Neural crest cell (in vitro differentiated cells): ENCODE data around the gene ERVH48-1. TPM values are rescaled to one million over a fixed set of nuclear protein-coding genes. Genes with fewer than 3 reads are reported as not detected.
A peak's percentile ranks its signal among the peaks of the same experiment; 100 is the strongest.
"Not testable (repeated sequence)": the region's sequence is repeated elsewhere in the genome, so short reads cannot be mapped to it uniquely, and the experiment has no call there.

Experiments used
- DNase-seq: peaks from one replicate; pipeline ENCODE4 v3.0.0; 2021; ENCODE audit warnings: low read depth, mixed read lengths, low spot score
- H3K27ac Mint-ChIP-seq: one replicate; pipeline ENCODE4 v1.8.0; 2021; ENCODE audit warnings: mild to moderate bottlenecking, mixed read lengths; ENCODE audit not compliant: unreplicated experiment
- H3K27me3 Mint-ChIP-seq: 2 replicates; pipeline ENCODE4 v1.8.0; 2021; ENCODE audit warnings: low read depth, mild to moderate bottlenecking, mixed read lengths
- H3K36me3 Mint-ChIP-seq: 2 replicates; pipeline ENCODE4 v1.8.0; 2021; ENCODE audit warnings: low read depth, mild to moderate bottlenecking, mixed read lengths
- H3K4me1 Mint-ChIP-seq: 2 replicates; pipeline ENCODE4 v1.8.0; 2021; ENCODE audit warnings: mixed read lengths
- H3K4me3 Mint-ChIP-seq: one replicate; pipeline ENCODE4 v1.8.0; 2021; ENCODE audit warnings: mild to moderate bottlenecking, mixed read lengths
- H3K9me3 Mint-ChIP-seq: 2 replicates; pipeline ENCODE4 v1.8.0; 2021; ENCODE audit warnings: mixed read lengths
- total RNA-seq: library from RNA; stranded (reverse); gene quantifications from 2 replicates; pipeline ENCODE4 v1.2.1, GENCODE V29; 2021
- TF ChIP-seq, protein P1 (sequence below): fragments of 200-600 bp; sonication (generic); conservative IDR thresholded peaks from 2 replicates; pipeline ENCODE4 v1.5.0; 2021; ENCODE audit warnings: antibody characterized with exemption, mild to moderate bottlenecking

Gene ERVH48-1
- total RNA-seq, 1 donor from 2014 or later: not detected

DNA sequence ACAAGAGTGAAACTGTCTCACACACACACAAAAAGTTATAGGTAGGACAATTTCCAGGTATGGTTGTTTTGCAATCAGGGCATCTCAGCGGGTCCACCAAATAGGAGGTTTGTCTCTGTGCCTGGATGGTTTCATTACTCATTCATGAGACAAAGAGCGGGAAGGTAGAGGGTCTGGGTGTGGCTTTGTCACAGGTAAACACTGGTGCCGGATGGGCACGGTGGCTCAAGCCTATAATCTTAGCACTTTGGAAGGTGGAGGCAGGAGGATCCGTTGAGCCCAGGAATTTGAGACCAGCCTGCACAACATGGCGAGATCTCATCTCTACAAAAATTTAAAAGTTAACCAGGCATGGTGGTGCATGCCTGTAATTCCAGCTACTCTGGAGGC, 16.3 kb upstream of the ERVH48-1 start:
- DNase-seq: no peak
- Mint-ChIP-seq H3K9me3 (no peaks in the 10 kb centered on the region), H3K4me1 (peaks cover 4% of the 10 kb centered on the region), H3K27me3 (no peaks in the 10 kb centered on the region), H3K36me3 (no peaks in the 10 kb centered on the region), H3K27ac (no peak overlapping the region), H3K4me3 (no peak overlapping the region)
- TF ChIP-seq, protein P1, sequence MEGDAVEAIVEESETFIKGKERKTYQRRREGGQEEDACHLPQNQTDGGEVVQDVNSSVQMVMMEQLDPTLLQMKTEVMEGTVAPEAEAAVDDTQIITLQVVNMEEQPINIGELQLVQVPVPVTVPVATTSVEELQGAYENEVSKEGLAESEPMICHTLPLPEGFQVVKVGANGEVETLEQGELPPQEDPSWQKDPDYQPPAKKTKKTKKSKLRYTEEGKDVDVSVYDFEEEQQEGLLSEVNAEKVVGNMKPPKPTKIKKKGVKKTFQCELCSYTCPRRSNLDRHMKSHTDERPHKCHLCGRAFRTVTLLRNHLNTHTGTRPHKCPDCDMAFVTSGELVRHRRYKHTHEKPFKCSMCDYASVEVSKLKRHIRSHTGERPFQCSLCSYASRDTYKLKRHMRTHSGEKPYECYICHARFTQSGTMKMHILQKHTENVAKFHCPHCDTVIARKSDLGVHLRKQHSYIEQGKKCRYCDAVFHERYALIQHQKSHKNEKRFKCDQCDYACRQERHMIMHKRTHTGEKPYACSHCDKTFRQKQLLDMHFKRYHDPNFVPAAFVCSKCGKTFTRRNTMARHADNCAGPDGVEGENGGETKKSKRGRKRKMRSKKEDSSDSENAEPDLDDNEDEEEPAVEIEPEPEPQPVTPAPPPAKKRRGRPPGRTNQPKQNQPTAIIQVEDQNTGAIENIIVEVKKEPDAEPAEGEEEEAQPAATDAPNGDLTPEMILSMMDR: no peak

DNA sequence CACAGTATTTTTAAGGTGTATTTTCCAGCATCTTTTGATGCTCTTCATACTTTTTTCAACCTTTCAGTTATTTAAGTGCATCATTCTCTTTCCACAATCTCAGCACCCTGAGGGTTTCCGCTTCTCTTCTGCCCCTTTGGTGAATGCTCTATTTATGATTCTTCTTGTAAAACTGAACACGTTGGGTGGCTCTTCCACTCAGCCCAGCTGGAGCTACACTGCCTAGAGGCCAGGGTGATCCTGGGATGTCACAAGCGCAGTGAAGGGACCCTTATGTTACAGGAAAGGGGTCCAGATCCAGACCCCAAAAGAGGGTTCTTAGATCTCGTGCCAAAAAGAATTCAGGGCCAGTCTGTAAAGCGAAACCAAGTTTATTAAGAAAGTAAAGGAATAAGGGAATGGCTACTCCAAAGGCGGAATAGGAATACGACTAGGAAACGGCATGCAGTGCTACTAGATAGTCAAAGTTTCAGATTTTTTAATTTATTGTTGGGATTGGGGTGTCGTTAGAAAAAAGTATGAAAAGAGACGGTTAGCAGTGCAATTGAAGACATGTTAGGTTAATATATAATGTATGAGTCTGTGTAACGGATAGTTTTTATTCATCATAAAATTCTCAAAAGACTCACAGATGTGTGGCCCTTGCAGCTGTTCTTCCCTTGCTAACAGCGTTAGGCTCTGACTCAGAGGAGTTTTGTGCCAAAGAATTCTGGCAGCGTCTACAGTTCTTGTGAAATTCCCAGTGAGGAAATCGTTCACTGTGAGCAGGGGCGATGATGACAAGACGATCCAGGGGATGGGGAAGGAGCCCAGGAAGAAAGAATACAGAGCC, 14.4 kb upstream of the ERVH48-1 start:
- Mint-ChIP-seq H3K27me3 (no peaks in the 10 kb centered on the region), H3K27ac (no peak overlapping the region), H3K4me3 (no peak overlapping the region), H3K9me3 (no peaks in the 10 kb centered on the region), H3K36me3 (no peaks in the 10 kb centered on the region), H3K4me1 (no peaks in the 10 kb centered on the region)
- TF ChIP-seq, protein P1: no peak
- no peak for DNase-seq

DNA sequence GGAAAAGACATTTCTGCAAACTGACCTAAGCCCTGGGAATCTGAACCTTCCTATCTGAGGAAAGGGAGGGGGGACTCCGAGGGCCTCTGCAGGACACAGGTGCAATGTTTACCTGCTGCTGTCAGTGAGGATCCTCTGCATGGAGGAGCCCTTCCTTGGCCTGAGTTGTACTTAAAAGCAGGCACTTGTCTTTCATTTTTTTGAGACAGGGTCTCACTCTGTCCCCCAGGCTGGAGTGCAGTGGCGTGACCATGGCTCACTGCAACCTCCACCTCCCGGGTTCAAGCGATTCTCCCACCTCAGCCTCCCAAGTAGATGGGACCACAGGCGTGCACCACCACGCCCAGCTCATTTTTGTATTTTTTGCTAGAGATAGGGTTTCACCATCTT, 13.2 kb upstream of the ERVH48-1 start:
- H3K9me3 Mint-ChIP-seq, DNase-seq, H3K4me1 Mint-ChIP-seq, H3K4me3 Mint-ChIP-seq, H3K27me3 Mint-ChIP-seq, H3K36me3 Mint-ChIP-seq, H3K27ac Mint-ChIP-seq: not testable (repeated sequence)

DNA sequence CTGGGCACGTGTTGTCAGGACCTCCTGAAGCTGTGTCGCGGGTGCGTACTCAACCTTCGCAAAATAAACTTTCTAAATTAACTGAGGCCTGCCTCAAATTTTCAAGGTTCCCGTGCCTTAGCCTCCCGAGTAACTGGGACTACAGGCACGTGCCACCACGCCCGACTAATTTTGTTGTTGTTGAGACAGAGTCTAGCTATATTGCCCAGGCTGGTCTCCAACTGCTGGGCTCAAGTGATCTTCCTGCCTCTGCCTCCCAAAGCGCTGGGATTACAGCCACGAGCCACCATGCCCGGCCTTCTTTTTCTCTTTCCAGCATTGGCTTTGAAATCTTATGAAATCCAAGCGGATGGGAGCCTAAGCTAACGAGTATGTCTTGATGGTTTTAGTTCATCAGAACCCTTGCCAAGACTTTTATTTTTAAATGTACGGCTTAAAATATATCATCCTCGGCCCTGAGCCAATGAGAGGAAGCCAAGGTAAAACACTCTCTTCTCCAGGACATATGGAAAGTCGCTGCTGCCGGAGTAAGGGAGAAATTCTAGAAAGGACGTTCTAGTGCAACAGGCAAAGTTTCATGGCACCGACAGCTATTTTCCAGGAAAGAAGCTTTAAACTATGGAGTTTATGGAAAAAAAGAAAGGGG, 12.7 kb upstream of the ERVH48-1 start:
- TF ChIP-seq, protein P1: no peak
- H3K36me3 Mint-ChIP-seq: no peaks in the 10 kb centered on the region
- H3K27me3 Mint-ChIP-seq: no peaks in the 10 kb centered on the region
- no peak overlapping the region for H3K27ac Mint-ChIP-seq
- H3K9me3 Mint-ChIP-seq: no peaks in the 10 kb centered on the region
- H3K4me3 Mint-ChIP-seq: no peak overlapping the region
- peaks cover 1% of the 10 kb centered on the region for H3K4me1 Mint-ChIP-seq
- no peak for DNase-seq

DNA sequence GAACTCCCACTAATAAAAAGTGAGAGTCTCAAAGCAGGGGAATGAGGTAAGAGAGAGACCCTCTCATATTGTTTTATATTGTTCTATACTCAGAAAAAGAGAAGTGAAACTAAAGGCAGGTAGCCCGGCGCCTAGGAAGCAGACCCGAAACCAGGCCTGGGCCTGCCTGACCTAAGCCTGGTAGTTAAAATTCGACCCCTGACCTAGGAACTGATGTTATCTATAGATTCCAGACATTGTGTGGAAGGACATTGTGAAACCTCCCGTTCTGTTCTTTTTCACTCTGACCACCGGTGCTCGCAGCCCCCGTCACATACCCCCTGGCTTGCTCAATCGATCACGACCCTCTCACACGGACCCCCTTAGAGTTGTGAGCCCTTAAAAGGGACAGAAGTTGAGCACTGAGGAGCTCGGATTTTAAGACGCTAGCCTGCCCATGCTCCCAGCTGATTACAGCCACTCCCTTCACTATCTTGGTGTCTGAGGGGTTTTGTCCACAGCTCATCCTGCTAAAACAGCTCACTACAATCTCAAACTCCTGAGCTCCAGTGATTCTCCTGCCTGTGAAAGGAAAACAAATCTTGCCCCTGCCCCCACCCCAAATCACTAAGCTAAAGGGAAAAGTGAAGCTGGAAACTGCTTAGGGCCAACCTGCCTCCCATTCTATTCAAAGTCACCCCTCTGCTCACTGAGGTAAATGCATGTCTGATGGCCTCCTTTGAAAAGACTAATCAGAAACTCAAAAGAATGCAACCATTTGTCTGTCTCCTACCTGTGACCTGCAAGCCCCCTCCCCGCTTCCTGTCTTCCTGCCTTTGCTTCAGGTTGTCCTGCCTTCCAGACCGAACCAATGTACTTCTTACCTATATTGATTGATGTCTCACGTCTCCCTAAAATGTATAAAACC, 11.9 kb upstream of the ERVH48-1 start:
- not testable (repeated sequence) for H3K9me3 Mint-ChIP-seq, H3K36me3 Mint-ChIP-seq, H3K27me3 Mint-ChIP-seq, H3K4me1 Mint-ChIP-seq, DNase-seq, H3K27ac Mint-ChIP-seq, H3K4me3 Mint-ChIP-seq

DNA sequence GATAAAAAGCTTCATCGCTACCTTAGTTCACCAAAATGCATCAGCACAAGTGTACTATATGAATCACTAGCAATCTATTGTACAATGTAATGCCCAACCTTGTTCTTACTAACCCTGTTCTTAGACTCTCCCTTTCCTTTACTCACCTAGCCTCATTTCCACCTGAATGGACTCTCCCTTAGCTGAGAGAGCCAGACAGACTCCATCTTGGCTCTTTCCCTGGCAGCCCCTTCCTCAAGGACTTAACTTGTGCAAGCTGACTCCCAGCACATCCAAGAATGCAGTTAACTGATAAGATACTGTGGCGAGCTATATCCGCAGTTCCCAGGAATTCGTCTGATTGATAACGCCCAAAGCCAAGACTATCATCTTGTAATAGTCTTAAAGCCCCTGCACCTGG, 10.9 kb upstream of the ERVH48-1 start:
- H3K9me3 Mint-ChIP-seq, H3K4me1 Mint-ChIP-seq, H3K27me3 Mint-ChIP-seq, H3K36me3 Mint-ChIP-seq, H3K4me3 Mint-ChIP-seq, DNase-seq: not testable (repeated sequence)
- H3K27ac Mint-ChIP-seq: peak overlapping the region; percentile 52

DNA sequence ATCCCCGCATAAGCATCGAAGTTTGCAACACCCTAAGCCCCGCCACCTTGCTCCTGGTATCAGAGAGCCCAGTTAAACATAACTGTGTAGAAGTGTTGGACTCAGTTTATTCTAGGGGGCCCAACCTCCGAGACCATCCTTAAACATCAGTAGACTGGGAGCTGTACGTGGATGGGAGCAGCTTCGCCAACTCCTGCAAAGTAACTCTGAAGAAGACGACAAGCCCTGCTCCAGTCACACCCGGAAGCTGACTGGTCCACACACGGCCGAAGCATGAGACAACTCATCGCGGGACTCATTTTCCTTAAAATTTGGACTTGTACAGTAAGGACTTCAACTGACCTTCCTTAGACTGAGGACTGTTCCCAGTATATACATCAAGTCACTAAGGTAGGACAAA, 8.5 kb upstream of the ERVH48-1 start:
- H3K4me3 Mint-ChIP-seq, H3K27me3 Mint-ChIP-seq, H3K27ac Mint-ChIP-seq, H3K36me3 Mint-ChIP-seq, DNase-seq, H3K4me1 Mint-ChIP-seq, H3K9me3 Mint-ChIP-seq: not testable (repeated sequence)

DNA sequence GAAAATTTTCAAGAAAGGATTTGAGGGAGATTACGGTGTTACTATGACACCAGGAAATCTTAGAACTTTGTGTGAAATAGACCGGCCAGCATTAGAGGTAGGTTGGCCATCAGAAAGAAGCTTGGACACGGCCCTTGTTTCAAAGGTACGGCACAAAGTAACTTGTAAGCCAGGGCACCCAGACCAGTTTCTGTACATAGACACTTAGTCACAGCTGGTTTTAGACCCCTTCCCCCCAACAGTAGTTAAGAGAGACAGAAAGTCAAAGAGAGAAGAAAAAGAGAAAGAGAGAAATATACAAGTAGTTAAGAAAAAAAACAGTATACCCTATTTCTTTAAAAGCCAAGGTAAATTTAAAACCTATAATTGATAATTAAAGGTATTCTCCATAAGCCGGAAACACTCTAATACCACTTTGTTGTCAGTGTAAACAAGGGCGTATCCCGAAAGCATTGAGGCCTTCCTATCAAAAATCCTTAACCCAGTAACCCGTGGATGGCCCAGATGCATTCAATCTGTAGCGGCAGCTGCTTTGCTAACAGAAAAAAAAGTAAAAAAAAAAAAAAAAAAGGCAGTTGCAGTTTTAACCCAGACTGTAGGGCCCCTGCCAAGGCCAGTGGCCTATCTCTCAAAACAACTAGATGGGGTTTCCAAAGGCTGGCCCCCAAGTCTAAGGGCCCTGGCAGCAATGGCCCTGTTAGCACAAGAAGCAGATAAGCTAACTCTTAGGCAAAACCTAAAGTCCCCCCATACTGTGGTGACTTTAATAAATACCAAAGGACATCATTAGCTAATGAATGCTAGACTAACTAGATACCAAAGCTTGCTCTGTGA, 7.9 kb upstream of the ERVH48-1 start:
- H3K27ac Mint-ChIP-seq, H3K27me3 Mint-ChIP-seq, H3K9me3 Mint-ChIP-seq, DNase-seq, H3K4me1 Mint-ChIP-seq, H3K36me3 Mint-ChIP-seq, H3K4me3 Mint-ChIP-seq: not testable (repeated sequence)

DNA sequence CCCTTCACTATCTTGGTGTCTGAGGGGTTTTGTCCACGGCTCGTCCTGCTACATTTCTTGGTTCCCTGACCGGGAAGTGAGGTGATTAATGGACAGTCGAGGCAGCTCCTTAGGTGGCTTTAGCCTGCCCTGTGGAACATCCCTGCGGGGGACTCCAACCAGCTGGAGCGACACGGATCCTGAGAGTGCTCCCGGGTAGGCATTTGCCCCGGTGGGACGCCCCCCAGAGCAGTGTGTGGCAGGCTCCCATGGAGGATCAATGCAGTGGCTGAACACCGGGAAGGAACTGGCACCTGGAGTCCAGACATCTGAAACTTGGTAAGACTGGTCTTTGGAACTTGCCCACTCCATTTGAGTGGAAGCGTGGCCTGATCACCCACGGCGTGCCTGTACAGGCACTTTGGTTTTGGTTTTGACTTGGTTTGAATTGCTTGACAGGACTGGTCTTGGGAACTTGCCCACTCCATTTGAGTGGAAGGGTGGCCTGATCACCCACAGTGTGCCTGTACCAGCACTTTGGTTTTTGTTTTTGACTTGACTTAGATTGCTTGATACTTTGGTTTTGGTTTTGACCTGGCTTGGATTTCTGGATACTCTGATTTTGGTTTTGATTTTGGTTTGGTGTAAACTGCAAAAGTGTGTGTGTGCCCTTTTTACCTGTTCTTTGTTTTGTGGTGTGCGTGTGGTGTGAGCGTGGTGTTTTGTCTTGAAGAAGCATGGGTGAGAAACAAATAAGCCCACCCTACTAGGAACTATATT, 7.1 kb upstream of the ERVH48-1 start:
- H3K4me1 Mint-ChIP-seq, H3K4me3 Mint-ChIP-seq, H3K27ac Mint-ChIP-seq: not testable (repeated sequence)

More for the DNA sequence above, 7.1 kb upstream of the ERVH48-1 start:
- H3K9me3 Mint-ChIP-seq, H3K36me3 Mint-ChIP-seq, DNase-seq, H3K27me3 Mint-ChIP-seq: not testable (repeated sequence)
